MM.1S (cell line): ENCODE data around the gene SEC31B.

Experiments
- EZH2 ChIP-seq: fragments of 300-600 bp; sonication (generic); optimal IDR thresholded peaks from 2 replicates; pipeline ENCODE3; 2017; ENCODE audit warnings: low read depth, mild to moderate bottlenecking, antibody characterized with exemption, low read length, mixed read lengths
- TF ChIP-seq, protein P1 (sequence below): fragments of 300-600 bp; sonication (generic); IDR thresholded peaks from 2 replicates; pipeline ENCODE4 v1.5.1; 2016; ENCODE audit warnings: antibody characterized with exemption, low read length, mixed read lengths

DNA sequence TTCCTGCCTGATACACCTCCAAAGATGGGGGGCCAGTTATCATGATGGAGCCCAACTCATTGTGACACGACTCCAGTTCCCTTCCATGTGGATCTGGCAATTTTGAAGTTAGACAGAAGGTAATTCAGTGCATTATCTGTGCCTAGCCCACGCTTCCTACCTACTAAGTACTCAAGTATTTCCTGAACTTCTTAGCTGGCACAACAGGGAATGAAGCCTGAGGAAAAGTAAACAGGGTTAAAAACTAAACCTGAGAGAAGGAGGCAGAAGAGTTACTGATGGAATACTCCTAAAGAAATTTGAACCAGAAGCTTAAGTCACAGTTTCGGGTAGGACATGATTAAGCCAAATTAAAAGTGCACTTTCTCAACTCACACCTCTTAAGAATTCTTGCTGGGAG lies 1.1 kb upstream of the SEC31B start:
- TF ChIP-seq, protein P1, sequence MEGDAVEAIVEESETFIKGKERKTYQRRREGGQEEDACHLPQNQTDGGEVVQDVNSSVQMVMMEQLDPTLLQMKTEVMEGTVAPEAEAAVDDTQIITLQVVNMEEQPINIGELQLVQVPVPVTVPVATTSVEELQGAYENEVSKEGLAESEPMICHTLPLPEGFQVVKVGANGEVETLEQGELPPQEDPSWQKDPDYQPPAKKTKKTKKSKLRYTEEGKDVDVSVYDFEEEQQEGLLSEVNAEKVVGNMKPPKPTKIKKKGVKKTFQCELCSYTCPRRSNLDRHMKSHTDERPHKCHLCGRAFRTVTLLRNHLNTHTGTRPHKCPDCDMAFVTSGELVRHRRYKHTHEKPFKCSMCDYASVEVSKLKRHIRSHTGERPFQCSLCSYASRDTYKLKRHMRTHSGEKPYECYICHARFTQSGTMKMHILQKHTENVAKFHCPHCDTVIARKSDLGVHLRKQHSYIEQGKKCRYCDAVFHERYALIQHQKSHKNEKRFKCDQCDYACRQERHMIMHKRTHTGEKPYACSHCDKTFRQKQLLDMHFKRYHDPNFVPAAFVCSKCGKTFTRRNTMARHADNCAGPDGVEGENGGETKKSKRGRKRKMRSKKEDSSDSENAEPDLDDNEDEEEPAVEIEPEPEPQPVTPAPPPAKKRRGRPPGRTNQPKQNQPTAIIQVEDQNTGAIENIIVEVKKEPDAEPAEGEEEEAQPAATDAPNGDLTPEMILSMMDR, result no peak
- TF ChIP-seq EZH2, result no peak
